ENCODE data around the gene TNIP3. TPM values are rescaled to one million over a fixed set of nuclear protein-coding genes. Genes with fewer than 3 reads are reported as not detected.

The TNIP3 gene
- total RNA-seq, 1 experiment from 2014 or later: not detected

DNA sequence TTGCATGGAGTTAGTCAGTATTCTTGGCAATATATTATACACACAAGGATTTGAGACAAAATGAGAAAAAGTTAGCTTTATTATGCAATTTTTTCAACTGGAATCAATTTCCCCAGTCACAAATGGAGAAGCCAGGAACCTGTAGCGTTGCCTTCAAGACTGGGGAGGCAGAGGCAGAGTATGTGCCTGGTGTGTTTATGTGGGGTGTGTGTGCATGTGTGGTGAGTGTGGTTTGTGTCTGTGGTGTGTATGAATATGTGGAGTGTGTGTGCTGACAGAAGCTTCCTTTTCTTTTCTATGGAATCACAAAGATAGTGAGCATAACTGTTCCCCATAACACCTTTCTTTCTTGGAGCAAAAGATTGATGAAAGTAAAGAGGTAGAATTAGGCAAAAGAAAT is 37.0 kb downstream of the TNIP3 start:
- Histone ChIP-seq H3K4me3 (ENCODE audit: low read depth in 2 of 2, low read length in 2 of 2) (no peak overlapping the region), H3K4me1 (ENCODE audit: control insufficient read depth, insufficient read depth, low read length) (no peaks in the 10 kb centered on the region), H3K27ac (ENCODE audit: low read length) (no peak overlapping the region), H3K9me3 (ENCODE audit: control insufficient read depth, insufficient read depth, low read depth, low read length) (no peaks in the 10 kb centered on the region), H3K36me3 (ENCODE audit: control insufficient read depth, insufficient read depth, low read length) (no peaks in the 10 kb centered on the region), H3K27me3 (ENCODE audit: control insufficient read depth, insufficient read depth, low read length) (no peaks in the 10 kb centered on the region)
- no peak for TF ChIP-seq POLR2AphosphoS5 (IDR thresholded peaks at IDR 0.05; ENCODE audit: low read depth, low read length)
- DNase-seq (ENCODE audit: low read depth, low spot score) (no peak), ATAC-seq (no peak)
- intact Hi-C loops (cut with micrococcal nuclease; ENCODE audit: unreplicated experiment): no loop called here
- CTCF ChIA-PET: no interaction called here
- POLR2A ChIA-PET: no interaction called here
- BruUV-seq (replicated peaks): no TSS peak
- in situ Hi-C loops (cut with HindIII; ENCODE audit: low pct_unique_long_range_greater_than_20kb, low sequenced_read_pairs): no loop called here

DNA sequence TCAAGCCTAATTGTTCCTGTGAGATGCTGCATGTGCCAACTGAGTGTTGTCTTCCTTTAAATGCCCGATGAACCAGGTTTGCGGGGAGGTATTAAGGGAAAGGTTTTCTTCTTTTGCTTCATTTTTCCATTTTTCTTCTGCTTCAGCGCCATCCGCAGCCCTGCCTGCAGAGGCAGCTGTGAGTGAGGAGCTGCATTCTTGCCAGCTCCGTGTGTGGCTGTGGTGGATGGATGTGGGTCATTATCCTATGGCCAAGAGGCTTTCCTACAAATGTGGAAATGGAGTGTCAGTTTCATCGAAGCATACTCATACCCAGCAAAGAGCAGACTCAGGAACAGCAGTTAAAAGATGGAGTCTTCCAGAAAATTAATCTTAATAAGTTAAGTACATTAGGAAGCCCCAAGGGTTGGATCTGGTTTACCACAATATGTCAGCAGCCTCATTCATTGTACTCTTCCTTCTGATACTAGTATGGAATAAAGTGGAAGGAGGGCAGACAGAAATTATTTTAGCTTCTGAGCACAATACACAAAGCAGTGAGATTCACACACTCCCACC is 37.6 kb downstream of the TNIP3 start:
- Histone ChIP-seq H3K27ac (ENCODE audit: low read length) (no peak overlapping the region), H3K27me3 (ENCODE audit: control insufficient read depth, insufficient read depth, low read length) (no peaks in the 10 kb centered on the region), H3K4me3 (ENCODE audit: low read depth in 2 of 2, low read length in 2 of 2) (no peak overlapping the region), H3K36me3 (ENCODE audit: control insufficient read depth, insufficient read depth, low read length) (no peaks in the 10 kb centered on the region), H3K4me1 (ENCODE audit: control insufficient read depth, insufficient read depth, low read length) (no peaks in the 10 kb centered on the region), H3K9me3 (ENCODE audit: control insufficient read depth, insufficient read depth, low read depth, low read length) (no peaks in the 10 kb centered on the region)
- CTCF ChIA-PET: no interaction called here
- no TSS peak for BruUV-seq (replicated peaks)
- no peak for DNase-seq (ENCODE audit: low read depth, low spot score)
- POLR2A ChIA-PET: no interaction called here
- TF ChIP-seq TCF7L2 (IDR thresholded peaks at IDR 0.05; ENCODE audit: low read depth, low read length): no peak
- no peak for TF ChIP-seq SIN3A (IDR thresholded peaks at IDR 0.05; ENCODE audit: borderline replicate concordance, insufficient read depth, low read depth, low read length)
- TF ChIP-seq, protein P1, sequence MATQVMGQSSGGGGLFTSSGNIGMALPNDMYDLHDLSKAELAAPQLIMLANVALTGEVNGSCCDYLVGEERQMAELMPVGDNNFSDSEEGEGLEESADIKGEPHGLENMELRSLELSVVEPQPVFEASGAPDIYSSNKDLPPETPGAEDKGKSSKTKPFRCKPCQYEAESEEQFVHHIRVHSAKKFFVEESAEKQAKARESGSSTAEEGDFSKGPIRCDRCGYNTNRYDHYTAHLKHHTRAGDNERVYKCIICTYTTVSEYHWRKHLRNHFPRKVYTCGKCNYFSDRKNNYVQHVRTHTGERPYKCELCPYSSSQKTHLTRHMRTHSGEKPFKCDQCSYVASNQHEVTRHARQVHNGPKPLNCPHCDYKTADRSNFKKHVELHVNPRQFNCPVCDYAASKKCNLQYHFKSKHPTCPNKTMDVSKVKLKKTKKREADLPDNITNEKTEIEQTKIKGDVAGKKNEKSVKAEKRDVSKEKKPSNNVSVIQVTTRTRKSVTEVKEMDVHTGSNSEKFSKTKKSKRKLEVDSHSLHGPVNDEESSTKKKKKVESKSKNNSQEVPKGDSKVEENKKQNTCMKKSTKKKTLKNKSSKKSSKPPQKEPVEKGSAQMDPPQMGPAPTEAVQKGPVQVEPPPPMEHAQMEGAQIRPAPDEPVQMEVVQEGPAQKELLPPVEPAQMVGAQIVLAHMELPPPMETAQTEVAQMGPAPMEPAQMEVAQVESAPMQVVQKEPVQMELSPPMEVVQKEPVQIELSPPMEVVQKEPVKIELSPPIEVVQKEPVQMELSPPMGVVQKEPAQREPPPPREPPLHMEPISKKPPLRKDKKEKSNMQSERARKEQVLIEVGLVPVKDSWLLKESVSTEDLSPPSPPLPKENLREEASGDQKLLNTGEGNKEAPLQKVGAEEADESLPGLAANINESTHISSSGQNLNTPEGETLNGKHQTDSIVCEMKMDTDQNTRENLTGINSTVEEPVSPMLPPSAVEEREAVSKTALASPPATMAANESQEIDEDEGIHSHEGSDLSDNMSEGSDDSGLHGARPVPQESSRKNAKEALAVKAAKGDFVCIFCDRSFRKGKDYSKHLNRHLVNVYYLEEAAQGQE (IDR thresholded peaks at IDR 0.05; ENCODE audit: insufficient read depth in 1 of 2, low read depth in 2 of 2, low read length in 1 of 2): no peak
- no peak for TF ChIP-seq POLR2AphosphoS5 (IDR thresholded peaks at IDR 0.05; ENCODE audit: low read depth, low read length)
- TF ChIP-seq, protein P2, sequence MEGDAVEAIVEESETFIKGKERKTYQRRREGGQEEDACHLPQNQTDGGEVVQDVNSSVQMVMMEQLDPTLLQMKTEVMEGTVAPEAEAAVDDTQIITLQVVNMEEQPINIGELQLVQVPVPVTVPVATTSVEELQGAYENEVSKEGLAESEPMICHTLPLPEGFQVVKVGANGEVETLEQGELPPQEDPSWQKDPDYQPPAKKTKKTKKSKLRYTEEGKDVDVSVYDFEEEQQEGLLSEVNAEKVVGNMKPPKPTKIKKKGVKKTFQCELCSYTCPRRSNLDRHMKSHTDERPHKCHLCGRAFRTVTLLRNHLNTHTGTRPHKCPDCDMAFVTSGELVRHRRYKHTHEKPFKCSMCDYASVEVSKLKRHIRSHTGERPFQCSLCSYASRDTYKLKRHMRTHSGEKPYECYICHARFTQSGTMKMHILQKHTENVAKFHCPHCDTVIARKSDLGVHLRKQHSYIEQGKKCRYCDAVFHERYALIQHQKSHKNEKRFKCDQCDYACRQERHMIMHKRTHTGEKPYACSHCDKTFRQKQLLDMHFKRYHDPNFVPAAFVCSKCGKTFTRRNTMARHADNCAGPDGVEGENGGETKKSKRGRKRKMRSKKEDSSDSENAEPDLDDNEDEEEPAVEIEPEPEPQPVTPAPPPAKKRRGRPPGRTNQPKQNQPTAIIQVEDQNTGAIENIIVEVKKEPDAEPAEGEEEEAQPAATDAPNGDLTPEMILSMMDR (IDR thresholded peaks at IDR 0.05): no peak
- intact Hi-C loops (cut with micrococcal nuclease; ENCODE audit: unreplicated experiment) (no loop called here), in situ Hi-C loops (cut with HindIII; ENCODE audit: low pct_unique_long_range_greater_than_20kb, low sequenced_read_pairs) (no loop called here)
- ATAC-seq: no peak

DNA sequence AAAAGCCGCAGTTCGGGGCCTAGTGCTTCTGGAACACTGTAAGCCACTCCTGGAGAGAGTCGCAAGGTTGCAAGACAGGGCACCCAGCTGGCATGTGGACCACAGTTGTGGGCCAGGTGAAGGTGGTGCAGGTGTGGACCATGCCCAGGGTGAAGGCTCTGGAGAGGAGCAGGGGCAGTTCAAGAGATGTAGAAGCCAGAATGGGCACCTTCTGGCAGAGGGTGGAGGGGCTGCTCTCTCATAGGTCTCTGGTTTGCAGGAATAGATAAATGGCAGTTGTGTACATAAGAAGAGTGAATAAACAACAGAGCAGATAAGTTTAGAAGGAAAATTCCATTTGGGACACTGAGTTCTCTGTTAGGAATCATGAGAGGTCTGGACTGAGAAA is 38.6 kb downstream of the TNIP3 start:
- ATAC-seq: no peak

More for the DNA sequence above, 38.6 kb downstream of the TNIP3 start:
- ChIA-PET POLR2A (no interaction called here), CTCF (no interaction called here)
- no peak for TF ChIP-seq SIN3A (IDR thresholded peaks at IDR 0.05; ENCODE audit: borderline replicate concordance, insufficient read depth, low read depth, low read length)
- TF ChIP-seq, protein P1 (IDR thresholded peaks at IDR 0.05; ENCODE audit: insufficient read depth in 1 of 2, low read depth in 2 of 2, low read length in 1 of 2): no peak
- no peak for TF ChIP-seq POLR2AphosphoS5 (IDR thresholded peaks at IDR 0.05; ENCODE audit: low read depth, low read length)
- TF ChIP-seq TCF7L2 (IDR thresholded peaks at IDR 0.05; ENCODE audit: low read depth, low read length): no peak
- TF ChIP-seq, protein P2 (IDR thresholded peaks at IDR 0.05): no peak
- no peaks in the 10 kb centered on the region for H3K4me1 ChIP-seq (ENCODE audit: control insufficient read depth, insufficient read depth, low read length)
- no peaks in the 10 kb centered on the region for H3K36me3 ChIP-seq (ENCODE audit: control insufficient read depth, insufficient read depth, low read length)
- in situ Hi-C loops (cut with HindIII; ENCODE audit: low pct_unique_long_range_greater_than_20kb, low sequenced_read_pairs): no loop called here
- no peak overlapping the region for H3K4me3 ChIP-seq (ENCODE audit: low read depth in 2 of 2, low read length in 2 of 2)
- no peak overlapping the region for H3K27ac ChIP-seq (ENCODE audit: low read length)
- BruUV-seq (replicated peaks): no TSS peak
- no peaks in the 10 kb centered on the region for H3K27me3 ChIP-seq (ENCODE audit: control insufficient read depth, insufficient read depth, low read length)
- no peak for DNase-seq (ENCODE audit: low read depth, low spot score)
- no peaks in the 10 kb centered on the region for H3K9me3 ChIP-seq (ENCODE audit: control insufficient read depth, insufficient read depth, low read depth, low read length)
- intact Hi-C loops (cut with micrococcal nuclease; ENCODE audit: unreplicated experiment): no loop called here
